HCT116 (cell line): ENCODE measurements around the gene FMN1. TPM values are rescaled to one million over a fixed set of nuclear protein-coding genes. Genes with fewer than 3 reads are reported as not detected.

Experiments
- ATAC-seq: fragments of 200-7000 bp; cut with Tn5 transposase; 2 replicates; pipeline ENCODE4 v1.9.1; 2020; ENCODE audit warnings: mild to moderate bottlenecking, moderate library complexity
- BruUV-seq: library from RNA; stranded (reverse); fragments of 400-500 nt; replicated peaks from 2 replicates; lab custom pipeline; 2021; lab: Mats Ljungman, UMichigan
- CTCF ChIA-PET: fragments of 300-600 bp; sonication (Branson Sonifier 250); formaldehyde crosslinking; loops from one replicate; lab custom pipeline; 2021; ENCODE audit warnings: antibody characterized with exemption; lab: Charles Lee
- POLR2A ChIA-PET: fragments of 300-600, 350-600 bp; sonication (Branson Sonifier 250); formaldehyde crosslinking; loops from one replicate; lab custom pipeline; 2021; ENCODE audit warnings: antibody characterized with exemption; lab: Charles Lee
- RAD21 ChIA-PET, 2 experiments: fragments of 300-600 bp; sonication (Branson Sonifier 250); formaldehyde crosslinking; loops; one replicate each; lab custom pipeline; 2023; ENCODE audit warnings: low total read pairs in 2 of 2; ENCODE audit not compliant: uncharacterized antibody in 2 of 2, unreplicated experiment in 2 of 2, low non-redundant PET in 1 of 2; lab: Charles Lee
- DNase-seq: peaks from one replicate; pipeline ENCODE4 v3.0.0-alpha.2; 2010; ENCODE audit warnings: low read depth, low spot score
- H2AFZ ChIP-seq: fragments of 200-600 bp; shearing (Covaris generic), sonication (generic); 2 replicates; pipeline ENCODE4 v1.6.1; 2017; ENCODE audit warnings: low read depth, mixed run types, mixed read lengths, antibody characterized with exemption, low read length; ENCODE audit not compliant: poor library complexity, severe bottlenecking
- H3K27ac ChIP-seq: 2 replicates; pipeline ENCODE4 v1.5.1; 2012; ENCODE audit warnings: low read depth, low read length
- H3K27me3 ChIP-seq: fragments of 200-600 bp; sonication (generic); 2 replicates; pipeline ENCODE4 v1.6.1; 2016; ENCODE audit warnings: mixed run types, low read length, mixed read lengths; ENCODE audit not compliant: insufficient read depth
- H3K36me3 ChIP-seq, 2 experiments: fragments of 200-500 bp in 1 of 2; fragments of 200-600 bp in 1 of 2; sonication (Bioruptor generic) in 1 of 2; sonication (generic) in 1 of 2; 2 replicates each; pipeline versions ENCODE4 v1.5.1 to v1.6.1; 2014 to 2016; ENCODE audit warnings: low read length in 2 of 2, inconsistent platforms in 1 of 2, mixed read lengths in 1 of 2, mixed run types in 1 of 2; ENCODE audit not compliant: insufficient read depth in 2 of 2, control insufficient read depth in 1 of 2
- H3K4me1 ChIP-seq, 2 experiments: fragments of 200-600 bp in 1 of 2; sonication (generic) in 1 of 2; 2 replicates each; pipeline versions ENCODE4 v1.5.1 to v1.6.1; 2012 to 2017; ENCODE audit warnings: low read length in 2 of 2, inconsistent platforms in 1 of 2, mild to moderate bottlenecking in 1 of 2, mixed read lengths in 1 of 2, mixed run types in 1 of 2, moderate library complexity in 1 of 2; ENCODE audit not compliant: insufficient read depth in 2 of 2, control insufficient read depth in 1 of 2
- H3K4me2 ChIP-seq: fragments of 200-600 bp; sonication (generic); 2 replicates; pipeline ENCODE4 v1.6.1; 2017; ENCODE audit warnings: mixed run types, low read length, mixed read lengths
- H3K4me3 ChIP-seq, 2 experiments: fragments of 200-600 bp in 1 of 2; sonication (generic) in 1 of 2; replicated peaks in 1 of 2; 2 replicates each; pipeline ENCODE4 v1.5.1; 2011 to 2016; ENCODE audit warnings: low read length in 2 of 2, control low read depth in 1 of 2, low read depth in 1 of 2, mild to moderate bottlenecking in 1 of 2, mixed read lengths in 1 of 2, mixed run types in 1 of 2
- H3K79me2 ChIP-seq: fragments of 200-600 bp; sonication (generic); 2 replicates; pipeline ENCODE4 v1.6.1; 2017; ENCODE audit warnings: mild to moderate bottlenecking, mixed run types, low read length, moderate library complexity, mixed read lengths; ENCODE audit not compliant: insufficient read depth
- H3K9ac ChIP-seq: fragments of 200-600 bp; sonication (generic); 2 replicates; pipeline ENCODE4 v1.6.1; 2016; ENCODE audit warnings: low read length, mixed read lengths
- H3K9me2 ChIP-seq: fragments of 200-600 bp; sonication (generic), shearing (Covaris generic); 2 replicates; pipeline ENCODE4 v1.6.1; 2017; ENCODE audit warnings: mixed run types, mild to moderate bottlenecking, moderate library complexity; ENCODE audit not compliant: insufficient read depth
- H3K9me3 ChIP-seq, 2 experiments: fragments of 200-500 bp in 1 of 2; fragments of 200-600 bp in 1 of 2; sonication (Bioruptor generic) in 1 of 2; sonication (generic) in 1 of 2; 2 replicates each; pipeline ENCODE4 v1.6.1; 2014 to 2017; ENCODE audit warnings: low read length in 2 of 2, mixed read lengths in 2 of 2, inconsistent platforms in 1 of 2, low read depth in 1 of 2, mild to moderate bottlenecking in 1 of 2, mixed run types in 1 of 2, moderate library complexity in 1 of 2; ENCODE audit not compliant: control insufficient read depth in 1 of 2, insufficient read depth in 1 of 2
- H4K20me1 ChIP-seq: fragments of 200-600 bp; sonication (generic), shearing (Covaris generic); 2 replicates; pipeline ENCODE4 v1.6.1; 2017; ENCODE audit warnings: mixed run types, mild to moderate bottlenecking, moderate library complexity; ENCODE audit not compliant: insufficient read depth
- ATF3 ChIP-seq: IDR thresholded peaks from 2 replicates; pipeline ENCODE4 v1.6.1; 2012
- CEBPB ChIP-seq: IDR thresholded peaks from 2 replicates; pipeline ENCODE4 v1.6.1; 2012; ENCODE audit warnings: low read depth
- EGR1 ChIP-seq: IDR thresholded peaks from 2 replicates; pipeline ENCODE4 v1.6.1; 2012; ENCODE audit warnings: low read depth
- ELF1 ChIP-seq: IDR thresholded peaks from 2 replicates; pipeline ENCODE4 v1.6.1; 2012; ENCODE audit warnings: low read depth, borderline replicate concordance
- EZH2phosphoT487 ChIP-seq: fragments of 200-600 bp; IDR thresholded peaks from 2 replicates; pipeline ENCODE4 v1.6.1; 2018; ENCODE audit warnings: antibody characterized with exemption, borderline replicate concordance
- FOSL1 ChIP-seq: IDR thresholded peaks from 2 replicates; pipeline ENCODE4 v1.6.1; 2012; ENCODE audit warnings: low read depth
- POLR2AphosphoS5 ChIP-seq: IDR thresholded peaks from 2 replicates; pipeline ENCODE4 v1.6.1; 2011; ENCODE audit warnings: mild to moderate bottlenecking, low read depth, low read length, moderate library complexity
- RAD21 ChIP-seq: IDR thresholded peaks from 2 replicates; pipeline ENCODE4 v1.6.1; 2012; ENCODE audit warnings: low read depth, mild to moderate bottlenecking
- SIN3A ChIP-seq: IDR thresholded peaks from 2 replicates; pipeline ENCODE4 v1.6.1; 2012; ENCODE audit warnings: low read depth
- SP1 ChIP-seq: IDR thresholded peaks from 2 replicates; pipeline ENCODE4 v1.6.1; 2012; ENCODE audit warnings: low read depth
- TCF7L2 ChIP-seq: IDR thresholded peaks from 2 replicates; pipeline ENCODE4 v1.7.0; 2011; ENCODE audit warnings: borderline replicate concordance, inconsistent platforms; ENCODE audit not compliant: insufficient read depth, insufficient read length; ENCODE audit errors: extremely low read depth
- YY1 ChIP-seq: IDR thresholded peaks from 2 replicates; pipeline ENCODE4 v1.6.1; 2011; ENCODE audit warnings: low read length, low read depth, moderate library complexity, mild to moderate bottlenecking; ENCODE audit not compliant: insufficient replicate concordance; ENCODE audit errors: extremely low read depth
- ZFX ChIP-seq: fragments of 450-650 bp; IDR thresholded peaks from 2 replicates; pipeline ENCODE4 v1.6.1; 2017
- intact Hi-C: fragments of 100-400 bp; cut with micrococcal nuclease; formaldehyde crosslinking; loops from 2 replicates; pipeline ENCODE4 v1.10.0; 2022
- total RNA-seq: library from RNA; stranded (reverse); gene quantifications from one replicate; pipeline ENCODE4 v1.2.1, GENCODE V29; 2021; ENCODE audit not compliant: unreplicated experiment

The FMN1 gene
- total RNA-seq, 1 experiment from 2014 or later: 0.39 TPM

- H3K4me2 ChIP-seq: no peak overlapping the region
- H3K4me3 ChIP-seq: no peak overlapping the region
- no peaks in the 10 kb centered on the region for H4K20me1 ChIP-seq
- H3K36me3 ChIP-seq: no peaks in the 10 kb centered on the region
- CTCF ChIA-PET: no interaction called here
- no peak overlapping the region for H3K9ac ChIP-seq
- H2AFZ ChIP-seq: no peak overlapping the region
- no peak for ATAC-seq
- no peak overlapping the region for H3K27ac ChIP-seq
- H3K9me2 ChIP-seq: no peaks in the 10 kb centered on the region
- intact Hi-C loops: no loop called here
- POLR2A ChIA-PET: no interaction called here
- no peaks in the 10 kb centered on the region; a peak in 1 of 4 replicates for H3K4me1 ChIP-seq
- no peak for TF ChIP-seq RAD21
- no peak for TF ChIP-seq ZFX
- TF ChIP-seq ELF1: no peak
- no peak for TF ChIP-seq POLR2AphosphoS5
- no peak for TF ChIP-seq SIN3A
- no peak for TF ChIP-seq EZH2phosphoT487
- TF ChIP-seq EGR1: no peak
- TF ChIP-seq FOSL1: no peak
- no peak for TF ChIP-seq TCF7L2
- no peak for TF ChIP-seq SP1
- no peak for TF ChIP-seq YY1
- TF ChIP-seq CEBPB: no peak
- no peak for TF ChIP-seq ATF3
- TF ChIP-seq, all 23 proteins: peak for 0
- BruUV-seq: no TSS peak
- DNase-seq: no peak
- RAD21 ChIA-PET: no interaction called here
- Histone ChIP-seq H3K9me3 (no peaks in the 10 kb centered on the region), H3K79me2 (no peaks in the 10 kb centered on the region), H3K27me3 (no peaks in the 10 kb centered on the region)
Observed at GRCh38 chr15:33155691-33156420, 38.7 kb downstream of the FMN1 start.
